ENCODE measurements around the gene NECTIN2. TPM values are rescaled to one million over a fixed set of nuclear protein-coding genes. Genes with fewer than 3 reads are reported as not detected.

The NECTIN2 gene
- total RNA-seq, 1 experiment from 2014 or later = 96.3 TPM

- no peaks in the 10 kb centered on the region for H3K27me3 ChIP-seq (ENCODE audit: insufficient read depth, low read length)
- DNase-seq (ENCODE audit: low read depth, low spot score) (no peak), ATAC-seq (no peak)
- H3K4me3 ChIP-seq (replicated peaks in 1 of 2; ENCODE audit: low read depth in 1 of 2, low read length in 2 of 2) = peak overlapping the region; percentile 68 to 70
- no peaks in the 10 kb centered on the region for H3K36me3 ChIP-seq (ENCODE audit: control insufficient read depth in 1 of 2, insufficient read depth in 2 of 2, low read length in 2 of 2)
- no peaks in the 10 kb centered on the region for H3K9me3 ChIP-seq (ENCODE audit: control insufficient read depth in 1 of 2, insufficient read depth in 1 of 2, low read depth in 1 of 2, low read length in 2 of 2)
- no peaks in the 10 kb centered on the region for H4K20me1 ChIP-seq (ENCODE audit: insufficient read depth)
- BruUV-seq (replicated peaks) = no TSS peak
- peak overlapping the region; percentile 89 for H3K4me2 ChIP-seq (ENCODE audit: low read length)
- ChIA-PET POLR2A (interaction anchor here (0.6 to 1.4 kb wide), 8 partner anchors 46 to 255 kb away, joined by 3 to 6 read pairs (median 4); partner anchors contain the start of gene TOMM40), CTCF (interaction anchor here (0.7 to 1.5 kb wide), 9 partner anchors 35 to 275 kb away, joined by 3 to 18 read pairs (median 3); no protein-coding TSS in a partner anchor), RAD21 (ENCODE audit: low non-redundant PET in 1 of 2, low total read pairs in 2 of 2, uncharacterized antibody in 2 of 2, unreplicated experiment in 2 of 2) (interaction anchor here (0.7 to 0.9 kb wide), 4 partner anchors 75 to 275 kb away, joined by 5 to 8 read pairs (median 6); no protein-coding TSS in a partner anchor)
- no peak overlapping the region for H2AFZ ChIP-seq (ENCODE audit: low read depth, low read length, poor library complexity, severe bottlenecking)
- peaks cover 22 to 61% of the 10 kb centered on the region in 2 experiments for H3K4me1 ChIP-seq (ENCODE audit: control insufficient read depth in 1 of 2, insufficient read depth in 2 of 2, low read length in 2 of 2)
- intact Hi-C loops (cut with micrococcal nuclease) = loop anchor here (2.0 to 10.0 kb wide), 5 partner anchors 36 to 160 kb away; partner anchors contain the start of genes BCAM and CBLC
- TF ChIP-seq, protein P1, sequence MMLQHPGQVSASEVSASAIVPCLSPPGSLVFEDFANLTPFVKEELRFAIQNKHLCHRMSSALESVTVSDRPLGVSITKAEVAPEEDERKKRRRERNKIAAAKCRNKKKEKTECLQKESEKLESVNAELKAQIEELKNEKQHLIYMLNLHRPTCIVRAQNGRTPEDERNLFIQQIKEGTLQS (IDR thresholded peaks at IDR 0.05) = no peak
- TF ChIP-seq SIN3A (IDR thresholded peaks at IDR 0.05; ENCODE audit: low read depth) (no peak), SRF (IDR thresholded peaks at IDR 0.05; ENCODE audit: low read depth) (no peak), POLR2AphosphoS5 (IDR thresholded peaks at IDR 0.05; ENCODE audit: low read depth, low read length) (no peak)
- peak overlapping the region; percentile 83 for H3K27ac ChIP-seq (ENCODE audit: low read depth, low read length)
- H3K9me2 ChIP-seq (ENCODE audit: insufficient read depth) = no peaks in the 10 kb centered on the region
- peaks cover 41% of the 10 kb centered on the region for H3K79me2 ChIP-seq (ENCODE audit: insufficient read depth, low read length)
- peak overlapping the region; percentile 83 for H3K9ac ChIP-seq (ENCODE audit: low read length)
Measured at GRCh38 chr19:44845286-44845611, 848 bp upstream of the NECTIN2 start.

- ATAC-seq = peak; percentile 3
Measured at GRCh38 chr19:44846455-44847143, 502 bp downstream of the NECTIN2 start.

More at GRCh38 chr19:44846455-44847143, 502 bp downstream of the NECTIN2 start:
- no peak for DNase-seq (ENCODE audit: low read depth, low spot score)
- peak overlapping the region; percentile 92 for H3K27ac ChIP-seq (ENCODE audit: low read depth, low read length)
- peak overlapping the region; percentile 93 for H3K9ac ChIP-seq (ENCODE audit: low read length)
- no peak overlapping the region for H2AFZ ChIP-seq (ENCODE audit: low read depth, low read length, poor library complexity, severe bottlenecking)
- no peaks in the 10 kb centered on the region for H4K20me1 ChIP-seq (ENCODE audit: insufficient read depth)
- RAD21 ChIA-PET (ENCODE audit: low non-redundant PET in 1 of 2, low total read pairs in 2 of 2, uncharacterized antibody in 2 of 2, unreplicated experiment in 2 of 2) = interaction anchor here (0.7 to 0.9 kb wide), 3 partner anchors 40 to 76 kb away, joined by 3 read pairs; no protein-coding TSS in a partner anchor
- CTCF ChIA-PET = interaction anchor here (1.0 to 1.5 kb wide), 6 partner anchors 11 to 210 kb away, joined by 3 to 18 read pairs (median 6); no protein-coding TSS in a partner anchor
- intact Hi-C loops (cut with micrococcal nuclease) = loop anchor here (5.0 to 10.0 kb wide), 2 partner anchors 106 to 162 kb away; no protein-coding TSS in a partner anchor
- POLR2A ChIA-PET = interaction anchor here (1.4 kb wide), 1 partner anchor 44 kb away, joined by 5 read pairs; the partner anchor contains the start of gene TOMM40
- H3K79me2 ChIP-seq (ENCODE audit: insufficient read depth, low read length) = peaks cover 55% of the 10 kb centered on the region
- no peaks in the 10 kb centered on the region; a peak in 1 of 4 replicates for H3K36me3 ChIP-seq (ENCODE audit: control insufficient read depth in 1 of 2, insufficient read depth in 2 of 2, low read length in 2 of 2)
- TF ChIP-seq ZFX (IDR thresholded peaks at IDR 0.05) (peak; percentile 66; the same call in 1 of the 2 replicates), YY1 (IDR thresholded peaks at IDR 0.05; ENCODE audit: extremely low read depth, insufficient replicate concordance, low read depth, low read length) (no peak)
- H3K27me3 ChIP-seq (ENCODE audit: insufficient read depth, low read length) = no peaks in the 10 kb centered on the region
- peak overlapping the region; percentile 97 for H3K4me2 ChIP-seq (ENCODE audit: low read length)
- H3K9me3 ChIP-seq (ENCODE audit: control insufficient read depth in 1 of 2, insufficient read depth in 1 of 2, low read depth in 1 of 2, low read length in 2 of 2) = no peaks in the 10 kb centered on the region
- H3K4me3 ChIP-seq (replicated peaks in 1 of 2; ENCODE audit: low read depth in 1 of 2, low read length in 2 of 2) = peak overlapping the region; percentile 98 to 99
- H3K9me2 ChIP-seq (ENCODE audit: insufficient read depth) = no peaks in the 10 kb centered on the region
- BruUV-seq (replicated peaks) = no TSS peak
- peaks cover 22 to 65% of the 10 kb centered on the region in 2 experiments for H3K4me1 ChIP-seq (ENCODE audit: control insufficient read depth in 1 of 2, insufficient read depth in 2 of 2, low read length in 2 of 2)
